Activated CD8-positive, alpha-beta T cell treated with anti-CD3 and anti-CD28 coated beads for 36 hours (primary cell): ENCODE measurements around the gene CLNK. TPM values are rescaled to one million over a fixed set of nuclear protein-coding genes. Genes with fewer than 3 reads are reported as not detected.
A peak's percentile ranks its signal among the peaks of the same experiment; 100 is the strongest.

Source experiments
- ATAC-seq: fragments of 200-7000 bp; cut with Tn5 transposase; one replicate; pipeline ENCODE4 v1.10.0; 2021; ENCODE audit warnings: mild to moderate bottlenecking, moderate library complexity
- CTCF ChIA-PET: fragments of 350-600 bp; sonication (Branson Sonifier 250); formaldehyde crosslinking; loops from one replicate; lab custom pipeline; 2021; ENCODE audit warnings: antibody characterized with exemption; lab: Charles Lee
- POLR2A ChIA-PET: fragments of 350-600 bp; sonication (Branson Sonifier 250); formaldehyde crosslinking; loops from one replicate; lab custom pipeline; 2021; ENCODE audit warnings: antibody characterized with exemption; lab: Charles Lee
- DNase-seq: peaks from one replicate; pipeline ENCODE4 v3.0.0-alpha.2; 2020
- H3K27ac Mint-ChIP-seq: one replicate; pipeline ENCODE4 v1.8.0; 2021; ENCODE audit warnings: mild to moderate bottlenecking, mixed read lengths
- H3K27me3 Mint-ChIP-seq: one replicate; pipeline ENCODE4 v1.8.0; 2021; ENCODE audit warnings: mixed read lengths
- H3K36me3 Mint-ChIP-seq: one replicate; pipeline ENCODE4 v1.8.0; 2021; ENCODE audit warnings: low read depth, mixed read lengths
- H3K4me1 Mint-ChIP-seq: one replicate; pipeline ENCODE4 v1.8.0; 2021; ENCODE audit warnings: low read depth, mixed read lengths
- H3K4me3 Mint-ChIP-seq: one replicate; pipeline ENCODE4 v1.8.0; 2021; ENCODE audit warnings: mild to moderate bottlenecking, moderate library complexity, mixed read lengths
- H3K9me3 Mint-ChIP-seq: one replicate; pipeline ENCODE4 v1.8.0; 2021; ENCODE audit warnings: mixed read lengths
- CTCF ChIP-seq: fragments of 200-600 bp; IDR thresholded peaks from one replicate; pipeline ENCODE4 v1.8.0; 2022; ENCODE audit warnings: antibody characterized with exemption, mild to moderate bottlenecking
- intact Hi-C: fragments of 100-400 bp; cut with micrococcal nuclease; formaldehyde crosslinking; loops from one replicate; pipeline ENCODE4 v1.10.0; 2022
- total RNA-seq, 2 experiments: library from RNA; stranded (reverse); gene quantifications; one replicate each; pipeline ENCODE4 v1.2.3, GENCODE V29; 2021

CLNK gene
- under 1 TPM in 1 of 2 experiments, not detected in 1; 0.18 TPM for total RNA-seq

- Mint-ChIP-seq H3K9me3 (no peaks in the 10 kb centered on the region), H3K36me3 (no peaks in the 10 kb centered on the region), H3K27me3 (no peaks in the 10 kb centered on the region), H3K27ac (no peak within 1 kb of the TSS), H3K4me3 (no peak within 1 kb of the TSS), H3K4me1 (peaks cover 6% of the 10 kb centered on the region)
- ChIA-PET POLR2A (no interaction called here), CTCF (no interaction called here)
- DNase-seq (no peak), ATAC-seq (no peak)
- TF ChIP-seq CTCF: no peak
- intact Hi-C loops: no loop called here
Measured at GRCh38 chr4:10684631-10685030, at the start of gene CLNK. CLNK (minus strand) TSS chr4:10684768; CDS start chr4:10667869, 16,899 bp downstream.

GRCh38 chr4:10733481-10734062, 49.0 kb upstream of the CLNK start:
- intact Hi-C loops: loop anchor here (10.0 kb wide), 1 partner anchor 221 kb away; no protein-coding TSS in a partner anchor
- Mint-ChIP-seq H3K9me3 (no peaks in the 10 kb centered on the region), H3K4me3 (no peak overlapping the region), H3K27me3 (no peaks in the 10 kb centered on the region), H3K4me1 (peaks cover 53% of the 10 kb centered on the region), H3K27ac (peak overlapping the region; percentile 90), H3K36me3 (peaks cover 1% of the 10 kb centered on the region)
- no peak for DNase-seq
- no peak for TF ChIP-seq CTCF
- ATAC-seq: no peak
- CTCF ChIA-PET: no interaction called here
- POLR2A ChIA-PET: interaction anchor here (0.9 to 1.5 kb wide), 2 partner anchors 17 to 222 kb away, joined by 3 read pairs; no protein-coding TSS in a partner anchor

- CTCF ChIA-PET: interaction anchor here (1.1 kb wide), 1 partner anchor 62 kb away, joined by 5 read pairs; no protein-coding TSS in a partner anchor
- H3K4me3 Mint-ChIP-seq: no peak overlapping the region
- intact Hi-C loops: loop anchor here (10.0 kb wide), 1 partner anchor 222 kb away; no protein-coding TSS in a partner anchor
- ATAC-seq: peak; percentile 46
- DNase-seq: peak; percentile 48
- no peaks in the 10 kb centered on the region for H3K9me3 Mint-ChIP-seq
- POLR2A ChIA-PET: interaction anchor here (0.9 to 1.5 kb wide), 2 partner anchors 17 to 222 kb away, joined by 3 read pairs; no protein-coding TSS in a partner anchor
- no peak for TF ChIP-seq CTCF
- H3K27ac Mint-ChIP-seq: peak overlapping the region; percentile 90
- no peaks in the 10 kb centered on the region for H3K27me3 Mint-ChIP-seq
- H3K4me1 Mint-ChIP-seq: peaks cover 53% of the 10 kb centered on the region
- H3K36me3 Mint-ChIP-seq: peaks cover 1% of the 10 kb centered on the region
Measured at GRCh38 chr4:10732914-10733415, 48.4 kb upstream of the CLNK start.

GRCh38 chr4:10732235-10732913, 47.8 kb upstream of the CLNK start:
- Mint-ChIP-seq H3K36me3 (peaks cover 1% of the 10 kb centered on the region), H3K9me3 (no peaks in the 10 kb centered on the region), H3K4me1 (peaks cover 57% of the 10 kb centered on the region), H3K27ac (peak overlapping the region; percentile 90), H3K4me3 (no peak overlapping the region), H3K27me3 (no peaks in the 10 kb centered on the region)
- DNase-seq (peak; percentile 74), ATAC-seq (peak; percentile 31)
- CTCF ChIA-PET: interaction anchor here (1.1 kb wide), 1 partner anchor 62 kb away, joined by 5 read pairs; no protein-coding TSS in a partner anchor
- TF ChIP-seq CTCF: no peak
- POLR2A ChIA-PET: interaction anchor here (1.5 kb wide), 1 partner anchor 16 kb away, joined by 3 read pairs; no protein-coding TSS in a partner anchor
- intact Hi-C loops: loop anchor here (10.0 kb wide), 1 partner anchor 222 kb away; no protein-coding TSS in a partner anchor
